HG03378 (cell line): ENCODE data around the gene PLGLB1.
"Not testable (repeated sequence)": the region's sequence is repeated elsewhere in the genome, so short reads cannot be mapped to it uniquely, and the experiment has no call there.

Source experiments
- ATAC-seq: cut with Tn5 transposase; IDR thresholded peaks from one replicate; pipeline ENCODE4 v1.9.1; 2021; ENCODE audit warnings: mild to moderate bottlenecking, moderate library complexity; ENCODE audit not compliant: unreplicated experiment

PLGLB1 gene

GRCh38 chr2:87021744-87022143 lies at the start of gene PLGLB1:
Gene PLGLB1 (minus strand): TSS chr2:87021844. CDS start chr2:87021783, 61 bp downstream.
- not testable (repeated sequence) for ATAC-seq

- not testable (repeated sequence) for ATAC-seq
These were observed 42.7 kb upstream of the PLGLB1 start for GRCh38 chr2:87064305-87064704.

DNA sequence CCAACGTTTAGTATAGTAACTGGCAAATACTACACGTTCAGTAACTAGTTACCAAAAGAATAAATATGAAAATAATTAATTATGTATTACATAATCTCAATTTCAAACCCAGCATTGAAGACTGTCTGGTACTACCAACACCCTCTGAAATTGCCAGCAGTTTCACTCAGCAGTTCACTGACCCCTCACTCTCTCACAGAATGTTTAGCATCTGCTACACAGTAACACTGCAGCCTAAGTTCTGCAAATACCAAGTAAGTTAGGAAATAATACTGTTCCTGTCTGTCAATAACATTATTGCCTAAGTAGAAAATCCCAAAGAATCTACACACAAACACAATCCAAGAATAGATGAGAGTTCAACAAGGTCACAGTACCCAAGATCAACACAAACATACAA lies 41.8 kb upstream of the PLGLB1 start:
- not testable (repeated sequence) for ATAC-seq

GRCh38 chr2:87061519-87061918 lies 39.9 kb upstream of the PLGLB1 start:
- ATAC-seq: not testable (repeated sequence)

- ATAC-seq: not testable (repeated sequence)
These were observed 36.0 kb upstream of the PLGLB1 start for GRCh38 chr2:87057606-87058005.

DNA sequence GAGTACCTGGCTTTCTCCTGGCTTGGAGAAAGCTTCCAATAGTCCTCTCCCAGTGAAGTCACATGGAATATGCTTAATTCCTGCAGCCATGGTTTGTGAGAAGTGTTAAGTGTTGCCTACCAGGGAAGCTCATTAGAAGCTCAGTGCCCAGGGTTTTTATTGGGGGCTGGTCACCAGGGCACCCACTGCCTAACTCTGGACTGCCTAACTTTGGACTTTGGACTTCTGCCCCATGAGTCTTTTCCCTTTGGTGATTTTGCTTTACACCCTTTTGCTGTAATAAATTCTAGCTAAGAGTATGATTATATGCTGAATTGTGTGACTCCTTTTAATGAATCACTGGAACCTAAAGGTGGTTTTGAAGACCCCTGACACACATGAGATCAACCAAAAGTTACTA lies 35.2 kb upstream of the PLGLB1 start:
- not testable (repeated sequence) for ATAC-seq

DNA sequence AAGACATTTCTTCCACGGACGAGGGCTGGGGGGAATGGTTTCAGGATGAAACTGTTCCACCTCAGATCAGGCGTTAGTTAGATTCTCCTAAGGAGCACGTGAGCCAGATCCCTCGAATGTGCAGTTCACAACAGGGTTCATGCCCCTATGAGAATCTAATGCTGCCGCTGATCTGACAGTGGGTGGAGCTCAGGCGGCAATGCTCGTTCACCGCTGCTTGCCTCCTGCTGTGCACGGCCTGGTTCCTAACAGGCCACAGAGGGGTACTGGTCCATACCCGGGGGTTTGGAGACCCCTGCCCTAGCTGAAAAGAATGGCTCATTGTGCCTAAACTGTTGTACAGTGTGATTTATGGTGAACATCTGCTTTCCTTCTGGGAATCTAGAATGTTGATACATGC lies 34.8 kb upstream of the PLGLB1 start:
- ATAC-seq: not testable (repeated sequence)

DNA sequence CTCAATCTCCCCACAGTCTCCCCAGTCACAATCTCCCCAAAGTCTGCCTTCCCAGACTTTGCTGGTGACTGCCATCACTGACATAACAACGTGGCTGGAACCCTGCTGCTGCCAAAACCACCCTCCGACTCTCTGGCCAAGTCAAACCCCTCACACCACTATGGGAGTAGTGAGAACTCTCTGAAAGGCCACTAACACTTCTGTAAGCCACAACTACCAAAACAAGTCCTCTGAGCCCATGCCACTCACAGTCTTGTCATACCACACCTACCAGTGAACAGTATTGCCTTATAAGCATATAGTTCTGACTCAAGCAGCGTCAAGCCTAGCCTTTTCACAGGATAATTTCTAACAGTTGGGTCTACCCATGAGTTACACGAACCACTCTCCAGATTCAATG lies 32.7 kb upstream of the PLGLB1 start:
- not testable (repeated sequence) for ATAC-seq

DNA sequence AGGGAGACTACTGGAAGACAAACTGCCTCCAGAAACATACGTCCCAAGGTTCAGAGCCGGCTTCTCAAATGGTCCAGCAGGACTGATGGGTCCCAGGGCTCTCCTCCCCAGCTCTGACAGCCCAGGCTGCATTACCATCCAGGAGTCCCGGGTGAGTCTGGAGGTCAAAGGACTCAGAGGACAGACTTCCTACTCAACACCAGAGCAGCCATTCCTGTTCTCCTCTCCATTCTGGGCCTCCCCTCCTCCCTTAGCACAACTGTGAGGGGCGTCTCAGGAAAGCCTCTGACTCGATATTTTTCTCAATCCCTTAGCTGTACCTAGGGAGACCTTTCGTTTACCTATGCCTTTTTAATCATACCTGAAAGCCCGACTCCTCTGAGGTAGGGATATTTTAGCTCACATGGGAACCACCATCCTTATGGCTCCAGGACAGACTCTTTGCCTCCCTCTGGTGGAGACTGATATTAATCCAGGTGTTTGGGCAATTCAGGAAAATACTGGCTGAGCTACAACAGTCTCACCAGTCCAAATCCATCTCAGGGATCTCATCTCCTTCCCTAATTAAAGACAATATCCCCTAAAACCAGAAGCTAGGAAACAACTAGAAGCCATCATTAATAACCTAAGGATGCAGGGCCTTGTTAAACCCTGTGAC lies 19.8 kb upstream of the PLGLB1 start:
- not testable (repeated sequence) for ATAC-seq

DNA sequence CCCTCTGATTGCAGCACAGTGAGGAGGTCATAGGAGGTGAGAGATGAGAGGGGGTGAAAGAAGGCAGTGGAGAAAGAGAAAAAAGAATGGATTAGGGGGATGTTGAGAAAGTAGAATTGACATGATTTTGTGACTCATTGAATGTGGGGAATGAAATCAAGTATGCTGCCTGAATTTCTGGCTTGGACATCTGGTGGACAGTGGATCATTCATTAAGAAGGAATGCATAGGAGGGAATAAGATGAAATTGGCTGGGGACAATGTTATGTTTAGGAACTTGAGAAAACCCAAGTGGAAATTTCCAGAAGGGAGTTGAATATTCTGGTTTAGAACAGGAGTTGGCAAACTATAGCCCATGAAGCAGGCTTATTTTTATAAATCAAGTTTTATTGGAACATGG lies 7.0 kb upstream of the PLGLB1 start:
- ATAC-seq: not testable (repeated sequence)

GRCh38 chr2:87026816-87027215 lies 5.2 kb upstream of the PLGLB1 start:
- ATAC-seq: not testable (repeated sequence)

- not testable (repeated sequence) for ATAC-seq
These were observed 4.3 kb upstream of the PLGLB1 start for GRCh38 chr2:87025927-87026326.

GRCh38 chr2:87023988-87024615 lies 2.5 kb upstream of the PLGLB1 start:
- ATAC-seq: not testable (repeated sequence)

- not testable (repeated sequence) for ATAC-seq
These were observed 601 bp downstream of the PLGLB1 start for GRCh38 chr2:87021043-87021442.

DNA sequence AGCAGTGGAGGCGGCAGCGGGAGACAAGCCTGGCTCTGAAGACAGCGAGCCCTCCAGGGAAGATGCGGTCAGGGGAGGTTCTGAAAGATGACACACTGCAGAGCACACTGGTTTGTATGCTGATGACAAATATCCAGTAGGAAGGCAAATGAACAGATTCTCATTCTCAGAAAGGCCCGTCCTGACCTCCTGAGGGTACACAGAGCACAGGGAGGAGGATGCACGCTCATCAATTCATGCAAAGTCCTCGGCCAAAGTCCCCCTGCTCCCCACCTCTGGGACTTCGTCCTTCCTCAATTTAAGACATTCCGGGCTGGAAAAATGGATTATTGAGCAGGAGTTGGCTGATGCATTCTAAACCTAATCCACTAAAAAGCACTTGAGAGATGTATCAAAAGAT lies 2.6 kb downstream of the PLGLB1 start:
- not testable (repeated sequence) for ATAC-seq

- not testable (repeated sequence) for ATAC-seq
These were observed 7.0 kb downstream of the PLGLB1 start for GRCh38 chr2:87014489-87015169.

DNA sequence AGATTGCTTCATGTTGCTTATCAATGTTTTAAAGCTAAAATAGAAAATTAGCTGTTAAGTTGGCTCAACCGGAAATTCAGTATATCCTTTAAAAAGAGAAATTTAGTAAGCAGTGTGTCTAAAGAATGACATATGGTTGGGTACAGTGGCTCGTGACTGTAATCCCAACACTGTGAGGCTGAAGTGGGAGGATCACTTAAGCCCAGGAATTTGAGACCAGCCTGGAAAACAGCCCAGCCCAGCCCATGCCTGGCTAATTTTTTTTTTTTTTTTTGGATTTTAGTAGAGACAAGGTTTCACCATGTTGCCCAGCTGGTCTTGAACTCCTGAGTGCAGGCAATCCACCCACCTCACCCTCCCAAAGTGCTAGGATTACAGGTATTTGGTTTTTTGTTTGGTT lies 17.2 kb downstream of the PLGLB1 start:
- not testable (repeated sequence) for ATAC-seq
